Measurements from ENCODE around the gene UTP4. TPM values are rescaled to one million over a fixed set of nuclear protein-coding genes. Genes with fewer than 3 reads are reported as not detected.
A peak's percentile ranks its signal among the peaks of the same experiment; 100 is the strongest.

Gene UTP4
- total RNA-seq, 2 donors from 2014 or later, result 19.2 to 32.9 TPM

DNA sequence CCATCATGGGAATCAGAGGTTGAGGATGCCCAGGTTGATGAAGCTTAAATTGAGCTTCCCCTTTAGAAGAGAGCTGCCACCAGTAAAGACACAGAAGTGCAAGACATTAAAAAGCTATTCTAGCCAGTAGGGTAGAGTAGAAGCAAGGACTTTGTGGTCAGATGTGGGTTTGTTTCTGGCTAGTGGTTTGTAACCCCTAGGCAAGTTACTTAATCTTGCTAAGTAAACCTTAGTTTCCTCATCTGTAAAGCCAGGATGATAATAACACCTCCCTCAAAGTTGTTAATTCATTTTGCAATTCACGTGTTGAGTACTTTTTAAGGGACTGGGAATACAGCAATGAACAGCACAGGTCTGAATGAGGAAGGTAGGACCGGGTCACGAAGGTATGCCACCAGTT is 58.1 kb downstream of the UTP4 start:
- Histone ChIP-seq H3K9me3 (no peaks in the 10 kb centered on the region), H3K4me3 (no peak overlapping the region), H3K27ac (no peak overlapping the region), H3K27me3 (no peaks in the 10 kb centered on the region), H3K36me3 (no peaks in the 10 kb centered on the region), H3K4me1 (no peaks in the 10 kb centered on the region), H3K9ac (ENCODE audit: low read depth in 2 of 2, low read length in 2 of 2) (no peak overlapping the region)
- TF ChIP-seq, protein P1, sequence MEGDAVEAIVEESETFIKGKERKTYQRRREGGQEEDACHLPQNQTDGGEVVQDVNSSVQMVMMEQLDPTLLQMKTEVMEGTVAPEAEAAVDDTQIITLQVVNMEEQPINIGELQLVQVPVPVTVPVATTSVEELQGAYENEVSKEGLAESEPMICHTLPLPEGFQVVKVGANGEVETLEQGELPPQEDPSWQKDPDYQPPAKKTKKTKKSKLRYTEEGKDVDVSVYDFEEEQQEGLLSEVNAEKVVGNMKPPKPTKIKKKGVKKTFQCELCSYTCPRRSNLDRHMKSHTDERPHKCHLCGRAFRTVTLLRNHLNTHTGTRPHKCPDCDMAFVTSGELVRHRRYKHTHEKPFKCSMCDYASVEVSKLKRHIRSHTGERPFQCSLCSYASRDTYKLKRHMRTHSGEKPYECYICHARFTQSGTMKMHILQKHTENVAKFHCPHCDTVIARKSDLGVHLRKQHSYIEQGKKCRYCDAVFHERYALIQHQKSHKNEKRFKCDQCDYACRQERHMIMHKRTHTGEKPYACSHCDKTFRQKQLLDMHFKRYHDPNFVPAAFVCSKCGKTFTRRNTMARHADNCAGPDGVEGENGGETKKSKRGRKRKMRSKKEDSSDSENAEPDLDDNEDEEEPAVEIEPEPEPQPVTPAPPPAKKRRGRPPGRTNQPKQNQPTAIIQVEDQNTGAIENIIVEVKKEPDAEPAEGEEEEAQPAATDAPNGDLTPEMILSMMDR (IDR thresholded peaks at IDR 0.05), result no peak
- no peak for DNase-seq
- intact Hi-C loops (cut with DNase I), result no loop called here

DNA sequence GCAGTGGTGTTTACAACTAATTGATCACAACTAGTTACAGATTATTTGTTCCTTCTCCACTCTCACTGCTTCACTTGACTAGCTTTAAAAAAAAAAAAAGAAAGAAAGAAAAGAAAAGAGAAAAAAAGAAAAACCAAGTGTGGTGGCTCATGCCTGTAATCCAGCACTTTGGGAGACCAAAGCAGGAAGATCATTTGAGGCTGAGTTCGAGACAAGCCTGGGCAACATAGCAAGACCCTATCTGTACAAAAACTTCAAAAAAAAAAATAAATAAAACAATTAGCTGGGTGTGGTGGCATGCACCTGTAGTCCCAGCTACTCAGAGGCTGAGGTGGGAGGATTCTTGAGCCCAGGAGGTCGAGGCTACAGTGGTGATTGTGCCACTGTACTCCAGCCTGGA is 58.7 kb downstream of the UTP4 start:
- no peaks in the 10 kb centered on the region for H3K36me3 ChIP-seq
- intact Hi-C loops (cut with DNase I), result no loop called here

DNA sequence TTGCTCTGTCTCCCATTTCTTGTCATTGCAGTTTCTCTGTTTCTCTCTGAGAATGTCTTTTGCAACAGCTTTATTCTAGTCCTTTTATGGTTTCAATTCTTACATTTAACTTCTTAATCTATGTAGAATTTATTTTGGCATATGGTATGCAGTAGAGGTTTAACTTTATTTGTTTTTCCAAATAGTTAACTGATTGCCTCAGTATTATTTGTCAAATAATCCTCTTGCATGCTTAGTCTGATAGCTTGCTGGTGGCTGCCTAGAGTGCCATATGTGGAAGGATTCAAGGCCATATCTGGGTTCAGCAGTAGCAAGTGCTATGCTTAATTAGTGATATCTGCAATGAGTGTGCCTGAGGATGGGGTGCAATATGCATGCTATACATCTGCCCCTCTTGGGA is 61.4 kb downstream of the UTP4 start:
- Histone ChIP-seq H3K27ac (no peak overlapping the region), H3K36me3 (no peaks in the 10 kb centered on the region), H3K4me3 (no peak overlapping the region), H3K9me3 (no peaks in the 10 kb centered on the region), H3K9ac (ENCODE audit: low read depth in 2 of 2, low read length in 2 of 2) (no peak overlapping the region), H3K27me3 (no peaks in the 10 kb centered on the region), H3K4me1 (no peaks in the 10 kb centered on the region)
- TF ChIP-seq, protein P1 (IDR thresholded peaks at IDR 0.05), result no peak
- no peak for DNase-seq
- intact Hi-C loops (cut with DNase I), result no loop called here

More for the DNA sequence above, 58.7 kb downstream of the UTP4 start:
- Histone ChIP-seq H3K27me3 (no peaks in the 10 kb centered on the region), H3K9me3 (no peaks in the 10 kb centered on the region), H3K4me3 (no peak overlapping the region), H3K4me1 (no peaks in the 10 kb centered on the region), H3K9ac (ENCODE audit: low read depth in 2 of 2, low read length in 2 of 2) (no peak overlapping the region), H3K27ac (no peak overlapping the region)
- TF ChIP-seq, protein P1 (IDR thresholded peaks at IDR 0.05), result no peak
- DNase-seq, result no peak

DNA sequence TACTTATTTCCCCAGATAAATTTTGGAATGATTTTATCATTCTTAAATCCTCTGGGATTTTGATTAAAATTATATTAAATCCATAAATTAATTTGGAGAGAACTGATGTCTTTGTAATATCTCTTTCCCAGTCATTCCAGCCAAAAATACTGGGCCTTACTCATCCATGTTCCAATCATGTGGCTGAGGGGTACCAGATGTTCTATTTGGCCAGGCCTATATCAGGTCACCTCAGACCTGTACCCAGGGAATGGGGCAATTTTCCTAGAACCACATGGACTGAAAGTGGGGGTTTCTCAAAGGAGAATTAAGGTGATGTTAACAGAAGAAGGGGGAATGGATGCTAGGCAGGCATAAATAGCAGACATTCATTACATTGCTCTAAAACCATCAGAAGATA is 62.0 kb downstream of the UTP4 start:
- TF ChIP-seq, protein P1 (IDR thresholded peaks at IDR 0.05), result no peak
- intact Hi-C loops (cut with DNase I), result no loop called here
- no peak overlapping the region for H3K27ac ChIP-seq
- DNase-seq, result peak; percentile 9
- H3K4me1 ChIP-seq, result no peaks in the 10 kb centered on the region
- H3K9me3 ChIP-seq, result no peaks in the 10 kb centered on the region
- no peaks in the 10 kb centered on the region for H3K27me3 ChIP-seq
- no peaks in the 10 kb centered on the region for H3K36me3 ChIP-seq
- H3K9ac ChIP-seq (ENCODE audit: low read depth in 2 of 2, low read length in 2 of 2), result no peak overlapping the region
- no peak overlapping the region for H3K4me3 ChIP-seq

DNA sequence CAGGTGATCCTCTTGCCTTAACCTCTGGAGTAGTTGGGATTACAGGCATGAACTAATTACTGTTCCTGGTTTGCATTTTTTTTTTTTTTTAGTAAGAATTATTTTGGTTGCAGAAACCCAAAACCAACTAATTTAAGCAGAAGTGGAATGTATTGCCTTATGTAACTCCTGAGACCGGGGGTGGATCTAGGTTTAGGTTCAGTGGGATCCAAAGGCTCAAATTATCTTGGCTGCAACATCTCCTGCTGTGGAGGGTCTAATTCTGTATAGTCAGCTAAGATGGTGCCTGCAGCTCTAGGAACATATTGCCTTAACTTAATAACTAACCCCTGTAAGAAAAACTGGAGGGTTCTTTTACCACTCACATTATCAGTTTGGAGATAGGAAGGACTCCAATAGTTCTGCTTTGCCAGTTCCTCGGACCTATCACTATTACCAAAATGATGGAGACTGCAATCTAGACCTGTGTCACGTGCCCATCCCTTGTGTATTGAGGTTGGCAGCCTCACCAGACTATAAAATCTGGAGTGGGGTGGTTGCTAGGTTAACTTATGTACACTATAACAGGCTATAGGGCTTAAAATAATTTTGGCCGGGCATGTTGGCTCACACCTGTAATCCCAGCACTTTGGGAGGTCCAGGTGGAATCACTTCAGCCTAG is 63.0 kb downstream of the UTP4 start:
- Histone ChIP-seq H3K27me3 (no peaks in the 10 kb centered on the region), H3K4me1 (no peaks in the 10 kb centered on the region), H3K9me3 (no peaks in the 10 kb centered on the region), H3K27ac (no peak overlapping the region), H3K36me3 (no peaks in the 10 kb centered on the region), H3K9ac (ENCODE audit: low read depth in 2 of 2, low read length in 2 of 2) (no peak overlapping the region), H3K4me3 (no peak overlapping the region)
- TF ChIP-seq, protein P1 (IDR thresholded peaks at IDR 0.05), result no peak
- intact Hi-C loops (cut with DNase I), result no loop called here
- DNase-seq, result peak; percentile 23
